ENCODE measurements around the gene GTPBP6.
"Not testable (repeated sequence)": the region's sequence is repeated elsewhere in the genome, so short reads cannot be mapped to it uniquely, and the experiment has no call there.

Gene GTPBP6

GRCh38 chrX:351736-352135, 33.1 kb upstream of the GTPBP6 start:
- DNase-seq = no peak

- not testable (repeated sequence) for DNase-seq
Measured at GRCh38 chrX:351324-351641, 32.7 kb upstream of the GTPBP6 start.

DNA sequence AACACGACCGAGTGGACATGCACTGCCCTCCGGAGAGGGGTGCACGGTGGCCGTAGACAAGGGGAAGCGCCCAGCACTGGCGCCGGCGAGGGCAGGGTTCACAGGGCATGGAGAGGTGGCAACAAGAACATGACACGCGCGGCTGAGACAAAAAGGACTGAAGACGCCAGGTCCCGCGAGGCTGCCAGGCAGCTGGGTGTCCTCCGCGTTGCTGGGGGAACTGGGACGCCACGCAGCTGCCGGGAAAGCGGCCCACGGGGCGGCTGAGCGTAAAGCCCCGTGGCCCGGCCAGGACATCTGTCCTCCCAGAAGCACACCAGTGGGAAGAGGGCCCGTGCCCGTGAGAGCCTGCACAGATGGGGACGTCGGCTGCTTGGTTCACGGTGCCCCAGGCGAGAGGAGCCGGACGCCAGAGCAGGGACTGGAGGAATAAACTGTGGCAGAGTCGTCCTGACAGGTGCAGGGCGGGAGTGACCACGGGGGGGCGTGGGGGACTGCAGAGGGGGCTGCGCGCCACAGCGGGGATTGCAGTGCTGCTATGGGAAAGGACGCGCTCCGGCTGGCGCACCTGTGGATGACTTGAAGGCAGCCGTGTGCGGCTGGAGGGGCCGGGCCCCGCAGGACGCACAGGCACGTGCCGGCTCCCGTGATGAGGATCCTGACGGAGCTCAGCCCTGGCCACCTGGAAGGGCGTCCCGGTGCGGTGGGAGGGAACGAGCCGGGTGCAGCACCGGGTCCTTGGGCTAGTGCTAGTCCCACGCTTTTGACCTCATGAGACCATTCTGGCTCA, 32.1 kb upstream of the GTPBP6 start:
- no peak for DNase-seq

DNA sequence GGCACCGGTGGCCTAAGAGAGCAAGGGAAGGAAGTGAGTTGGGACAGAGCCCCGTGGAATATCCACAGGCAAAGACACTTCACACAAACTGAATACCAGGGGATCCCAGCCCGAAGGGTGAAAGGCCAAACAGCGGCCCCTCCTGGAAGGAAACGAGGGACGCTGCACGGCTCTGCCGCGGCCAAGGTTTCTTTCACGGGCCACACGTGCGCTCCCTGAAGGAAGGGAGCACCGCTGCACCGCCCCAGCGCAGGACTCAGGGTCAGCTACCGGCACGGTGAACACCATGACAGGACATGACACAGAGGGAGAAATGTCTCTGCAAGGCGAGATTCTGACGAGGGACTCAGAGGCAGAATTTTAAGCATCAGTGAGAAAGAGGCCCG, 31.5 kb upstream of the GTPBP6 start:
- DNase-seq = no peak

DNA sequence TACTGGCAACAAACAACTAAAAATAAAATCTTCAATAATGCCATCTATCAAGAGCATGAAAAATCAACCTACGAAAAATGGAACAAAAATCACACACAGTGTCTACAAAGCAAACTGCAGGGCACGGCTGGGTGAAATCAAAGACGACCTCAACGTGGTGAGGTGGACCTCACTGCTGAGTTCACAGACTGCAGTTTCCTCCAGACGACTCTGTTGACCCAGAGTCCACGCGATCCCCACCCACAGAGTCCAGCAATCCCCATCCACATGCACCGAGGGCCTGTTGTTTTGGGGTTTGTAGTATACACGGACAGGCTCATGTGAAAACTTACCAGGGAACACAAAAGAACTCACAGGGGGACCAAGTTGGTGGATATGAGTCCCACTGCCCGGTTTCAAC, 31.1 kb upstream of the GTPBP6 start:
- DNase-seq = no peak

DNA sequence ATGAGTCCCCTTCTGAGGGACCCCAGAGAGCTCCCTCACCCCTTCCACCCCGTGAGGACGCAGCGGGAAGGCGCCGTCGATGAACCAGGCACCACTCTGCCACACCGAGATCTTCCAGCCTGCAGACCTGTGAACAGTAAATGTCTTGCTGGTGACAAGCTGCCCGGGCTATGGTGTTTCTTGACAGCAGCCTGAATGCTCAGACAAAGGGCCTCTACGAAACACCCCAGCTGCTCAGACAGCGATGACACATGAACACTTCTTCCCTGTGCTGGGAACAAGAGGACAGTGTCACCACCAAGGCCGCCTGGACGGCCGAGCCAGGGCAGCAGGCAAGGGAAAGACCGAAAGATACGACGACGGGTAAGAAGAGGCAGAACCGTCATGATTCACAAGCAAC, 30.6 kb upstream of the GTPBP6 start:
- DNase-seq = no peak

GRCh38 chrX:348461-349117, 30.0 kb upstream of the GTPBP6 start:
- DNase-seq = no peak

DNA sequence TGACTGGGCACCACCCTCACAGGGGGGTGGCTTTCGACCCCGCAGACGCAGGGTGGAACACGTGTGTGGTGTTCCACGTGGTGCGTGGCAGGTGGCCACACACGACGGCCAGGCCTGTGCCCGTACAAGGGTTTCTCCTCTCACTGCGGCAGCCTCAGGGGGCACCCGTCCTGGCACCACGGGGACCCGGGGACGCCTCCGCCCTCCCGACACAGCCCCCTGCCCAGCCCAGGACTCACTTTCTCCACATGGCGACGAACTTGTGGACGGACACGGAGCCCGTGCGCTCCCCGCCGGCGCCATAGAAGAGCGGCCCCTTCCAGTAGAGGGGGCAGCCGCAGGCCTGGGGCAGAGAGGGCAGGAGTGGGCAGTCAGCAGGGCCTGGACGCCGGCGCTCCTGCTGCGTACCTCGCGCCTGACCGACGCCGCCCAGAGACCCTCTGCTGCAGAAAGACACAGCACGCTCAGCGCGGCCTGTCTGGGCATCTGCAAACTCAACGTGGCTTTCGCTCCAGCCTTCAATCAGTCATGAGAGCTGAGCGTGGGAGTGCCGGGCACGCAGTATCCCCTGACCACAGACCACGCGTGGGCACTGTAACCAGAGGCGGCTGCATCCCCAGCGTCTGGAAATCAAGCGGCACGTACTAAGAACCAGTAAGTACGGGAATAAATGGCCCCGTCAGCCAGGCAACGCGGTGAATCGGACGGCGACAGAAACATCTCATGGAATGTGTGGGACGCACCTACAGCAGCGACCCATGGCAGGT, 28.9 kb upstream of the GTPBP6 start:
- DNase-seq = no peak

DNA sequence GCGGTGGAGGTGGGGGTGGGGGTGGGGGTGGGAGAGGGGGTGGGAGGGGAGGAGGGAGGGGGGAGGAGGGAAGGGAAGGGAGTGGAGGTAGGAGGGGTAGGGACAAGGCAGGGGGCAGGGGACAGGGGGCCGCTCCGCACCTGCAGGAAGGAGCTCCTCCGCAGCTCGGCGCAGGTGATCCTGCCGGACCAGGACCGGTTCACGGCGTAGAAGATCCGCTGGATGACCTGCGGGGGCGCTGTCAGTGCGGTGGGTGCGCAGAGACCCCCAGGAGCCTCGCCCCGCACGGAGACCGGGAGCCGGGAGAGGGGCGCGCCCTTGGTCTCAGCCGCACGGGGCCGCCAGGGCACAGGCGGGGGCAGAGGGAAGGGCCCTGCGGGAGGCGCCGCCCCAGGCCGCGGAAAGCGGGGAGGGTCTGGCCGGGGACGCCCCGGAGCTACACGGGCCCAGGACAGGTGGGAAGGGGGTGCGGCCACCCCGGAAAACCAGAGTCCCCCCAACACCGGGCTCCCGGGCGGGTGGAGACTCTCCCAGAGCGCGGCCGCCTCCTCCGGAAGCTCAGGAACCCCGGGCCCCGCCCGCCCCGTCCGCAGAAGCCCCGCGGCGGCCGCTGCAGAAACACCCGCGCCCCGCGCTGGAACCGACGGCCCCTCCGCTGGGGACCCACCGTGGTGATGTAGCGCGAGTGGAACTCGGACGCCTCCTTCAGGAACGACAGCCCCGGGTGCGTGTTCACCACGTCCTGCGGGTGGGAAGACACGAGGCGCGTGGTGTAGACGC, 27.6 kb upstream of the GTPBP6 start:
- no peak for DNase-seq

DNA sequence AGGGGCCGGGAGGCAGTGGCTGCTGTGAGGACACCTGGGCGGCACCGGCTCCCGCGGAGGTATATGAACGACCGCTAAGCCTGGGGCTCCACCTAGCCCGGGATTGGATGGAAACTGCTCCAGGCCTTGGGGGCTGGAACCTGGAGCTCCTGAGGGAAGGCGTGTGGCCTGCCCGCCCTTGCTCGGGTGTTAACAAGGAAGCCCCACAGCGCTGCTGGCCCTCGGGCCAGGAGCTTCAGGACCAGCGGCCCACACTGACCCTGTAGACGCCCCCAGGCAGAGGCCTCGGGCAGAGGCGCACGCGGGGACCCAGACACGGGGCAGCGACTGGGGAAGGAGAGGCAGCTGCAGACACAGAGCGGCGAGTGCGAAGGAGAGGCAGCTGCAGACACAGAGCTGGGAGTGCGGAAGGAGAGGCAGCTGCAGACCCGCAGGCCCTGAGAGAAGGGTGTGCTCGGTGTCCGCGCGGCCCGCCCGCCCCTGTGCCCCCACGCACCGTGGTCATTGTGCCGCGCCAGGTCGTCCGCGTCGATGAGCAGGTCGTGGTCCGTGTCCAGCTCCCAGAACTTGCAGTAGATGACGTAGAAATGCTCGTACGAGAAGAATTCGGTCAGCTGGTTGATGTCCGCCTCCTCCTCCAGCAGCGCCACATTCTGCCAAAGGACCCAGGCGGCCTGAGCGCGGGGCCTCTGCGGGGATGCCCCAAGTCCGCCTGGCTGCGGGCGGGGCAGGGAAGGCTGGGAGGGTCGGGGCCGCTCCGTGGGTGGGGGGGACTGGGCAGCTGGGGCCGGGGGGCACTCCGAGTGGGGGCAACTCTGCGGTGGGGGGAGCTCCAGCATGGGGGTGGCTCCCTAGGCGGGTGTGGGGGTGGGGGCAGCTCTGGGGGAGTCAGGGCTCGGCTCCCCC, 26.7 kb upstream of the GTPBP6 start:
- no peak for DNase-seq

DNA sequence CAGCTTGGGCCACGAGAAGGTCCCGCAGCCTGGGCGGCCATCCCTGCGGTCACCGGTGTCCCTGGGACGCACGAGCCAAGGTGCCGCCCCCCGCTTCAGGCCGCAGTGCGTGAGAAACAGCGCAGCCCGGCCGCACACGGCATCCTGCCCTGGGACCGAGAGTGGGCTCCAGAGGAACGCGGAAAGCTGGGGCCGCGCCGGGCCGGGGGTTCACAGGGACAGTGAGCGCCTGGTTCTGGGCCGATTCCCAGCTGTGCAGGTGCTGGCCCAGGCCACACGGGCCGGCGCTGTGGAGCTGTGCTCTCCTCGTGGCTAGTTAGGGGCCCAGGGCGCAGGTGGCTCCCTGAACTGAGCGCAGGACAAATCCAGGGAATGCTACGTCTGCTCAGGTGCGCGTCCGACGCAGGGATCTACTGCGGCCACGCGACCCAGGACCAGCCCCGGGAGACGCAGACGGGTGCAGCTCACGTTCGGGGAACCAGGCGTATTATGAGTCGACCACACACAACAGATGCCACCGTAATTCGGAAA, 25.8 kb upstream of the GTPBP6 start:
- no peak for DNase-seq

DNA sequence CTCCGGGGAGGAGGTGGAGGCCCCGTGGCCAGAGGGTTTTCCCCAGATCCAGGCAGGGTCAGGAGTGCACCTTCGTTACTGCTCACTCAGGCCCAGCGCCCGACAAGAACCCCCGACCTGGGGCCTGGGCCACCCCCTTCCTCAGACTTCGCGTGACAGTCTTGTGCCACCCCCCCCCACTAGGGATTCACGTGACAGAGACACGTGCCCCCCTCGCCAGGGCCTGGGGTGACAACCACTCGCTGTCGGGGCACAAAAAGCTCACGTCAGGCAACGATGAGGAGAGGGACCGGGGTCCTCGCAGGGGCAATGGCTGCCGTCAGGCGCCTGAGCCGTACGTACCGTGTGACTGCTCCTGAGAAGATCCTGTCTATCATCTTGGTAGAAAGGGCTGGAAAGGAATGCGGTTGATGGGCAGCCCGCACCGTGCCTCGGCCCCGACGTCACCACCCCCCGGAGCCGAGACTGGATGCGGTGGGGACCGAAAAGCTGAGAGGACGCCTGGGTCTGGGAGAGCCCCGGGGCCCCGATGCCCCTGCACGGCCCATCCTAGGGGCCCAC, 23.0 kb upstream of the GTPBP6 start:
- DNase-seq = no peak

DNA sequence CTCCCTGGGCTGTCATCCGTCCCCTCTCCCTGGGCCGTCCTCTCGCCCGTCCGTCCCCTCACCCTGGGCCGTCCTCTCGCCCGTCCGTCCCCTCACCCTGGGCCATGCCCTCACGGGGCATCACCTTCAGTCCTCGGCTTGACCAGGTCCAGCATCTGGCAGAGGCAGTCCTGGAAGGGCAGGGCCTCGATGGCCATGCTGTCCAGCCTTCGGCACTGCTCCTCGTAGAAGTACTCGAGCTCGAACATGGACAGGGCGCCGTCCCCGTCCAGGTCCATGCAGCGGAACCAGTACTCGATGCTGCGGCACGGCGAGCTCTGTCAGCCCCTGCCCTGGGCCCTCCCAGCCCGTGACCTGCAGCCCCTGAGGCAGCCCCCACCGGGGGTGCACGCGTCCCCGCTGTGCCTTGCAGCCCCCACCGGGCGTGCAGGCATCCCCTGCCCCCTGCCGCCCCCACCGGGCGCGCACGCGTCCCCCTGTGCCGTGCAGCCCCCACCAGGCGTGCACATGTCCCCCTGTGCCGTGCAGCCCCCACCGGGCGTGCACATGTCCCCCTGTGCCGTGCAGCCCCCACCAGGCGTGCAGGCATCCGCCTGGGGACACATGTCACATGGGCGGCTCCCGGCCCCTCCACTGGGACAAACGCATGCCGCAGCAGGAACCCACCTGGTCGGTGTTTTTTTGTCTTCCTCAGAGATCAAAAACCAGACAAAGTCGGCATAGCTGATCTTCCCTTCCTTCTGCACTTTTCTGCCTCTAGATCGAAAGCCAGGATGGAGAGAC, 22.2 kb upstream of the GTPBP6 start:
- no peak for DNase-seq

DNA sequence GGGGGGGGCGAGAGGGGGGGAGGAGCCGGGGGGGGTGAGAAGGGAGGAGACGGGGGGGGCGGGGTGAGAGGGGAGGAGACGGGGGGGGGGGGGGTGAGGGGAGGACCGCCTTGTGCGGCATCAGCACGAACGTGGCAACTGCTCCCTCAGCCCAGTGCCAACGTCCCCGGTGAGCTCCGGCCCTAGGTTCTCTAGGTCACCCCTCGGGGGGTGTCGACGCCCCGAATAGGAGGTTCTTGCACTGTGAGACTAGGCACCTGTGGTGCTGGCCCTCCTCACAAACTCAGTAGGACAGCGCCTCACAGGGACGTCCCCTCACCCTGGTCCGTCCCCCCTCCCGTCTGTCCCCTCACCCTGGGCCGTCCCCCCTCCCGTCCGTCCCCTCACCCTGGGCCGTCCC, 21.5 kb upstream of the GTPBP6 start:
- DNase-seq = no peak

DNA sequence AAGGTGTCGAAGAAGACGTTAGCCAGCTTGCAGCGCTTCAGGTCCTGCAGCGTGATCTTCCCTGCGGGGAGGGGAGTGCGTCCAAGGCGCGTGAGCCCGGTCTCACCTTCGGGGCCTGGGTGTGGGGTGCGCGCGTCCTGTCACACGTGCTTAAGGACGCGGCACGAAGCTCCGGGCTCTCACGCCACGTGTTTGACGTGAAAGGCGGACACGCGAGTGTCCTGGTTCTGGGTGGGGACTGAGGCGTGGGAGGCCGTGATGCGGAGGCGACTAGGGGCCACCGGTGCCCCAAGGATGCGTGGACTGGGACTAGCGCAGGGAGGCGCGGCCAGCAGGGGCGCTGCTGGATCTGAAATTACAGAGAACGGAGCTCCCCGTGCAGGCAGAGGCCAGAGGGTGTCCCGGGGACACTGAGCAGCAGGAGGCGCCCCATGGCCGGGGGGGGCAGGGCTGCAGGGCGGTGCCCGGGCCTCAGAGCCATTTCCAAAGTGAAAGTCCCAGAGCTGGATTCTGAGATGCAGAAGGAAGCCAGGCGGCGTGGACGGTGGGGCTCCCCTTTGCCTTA, 20.3 kb upstream of the GTPBP6 start:
- no peak for DNase-seq

GRCh38 chrX:338281-338835, 19.8 kb upstream of the GTPBP6 start:
- no peak for DNase-seq

DNA sequence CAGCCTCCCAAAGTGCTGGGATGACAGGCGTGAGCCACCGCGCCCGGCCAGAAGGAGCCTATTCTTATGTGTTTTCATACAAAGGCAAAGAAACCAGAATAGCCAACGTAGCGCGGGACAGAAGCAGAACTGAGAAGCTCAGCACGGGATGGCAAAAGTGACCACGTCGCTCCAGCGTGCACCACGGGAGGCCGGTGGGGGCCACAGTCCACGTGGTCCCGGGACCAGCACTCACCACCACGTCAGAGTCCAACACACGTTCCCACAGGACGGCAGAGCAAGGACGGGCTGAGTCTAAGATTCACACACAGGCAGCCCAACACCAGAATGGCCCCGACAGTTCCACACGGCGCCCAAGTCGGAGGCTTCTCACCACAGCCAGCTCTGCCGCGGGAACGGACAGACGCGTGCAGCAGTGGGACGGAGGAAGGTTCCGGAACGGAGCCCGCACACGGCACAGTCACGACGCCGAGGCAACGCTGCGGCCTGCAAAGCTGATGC, 18.8 kb upstream of the GTPBP6 start:
- DNase-seq = no peak

GRCh38 chrX:336227-336626, 17.6 kb upstream of the GTPBP6 start:
- DNase-seq = no peak

DNA sequence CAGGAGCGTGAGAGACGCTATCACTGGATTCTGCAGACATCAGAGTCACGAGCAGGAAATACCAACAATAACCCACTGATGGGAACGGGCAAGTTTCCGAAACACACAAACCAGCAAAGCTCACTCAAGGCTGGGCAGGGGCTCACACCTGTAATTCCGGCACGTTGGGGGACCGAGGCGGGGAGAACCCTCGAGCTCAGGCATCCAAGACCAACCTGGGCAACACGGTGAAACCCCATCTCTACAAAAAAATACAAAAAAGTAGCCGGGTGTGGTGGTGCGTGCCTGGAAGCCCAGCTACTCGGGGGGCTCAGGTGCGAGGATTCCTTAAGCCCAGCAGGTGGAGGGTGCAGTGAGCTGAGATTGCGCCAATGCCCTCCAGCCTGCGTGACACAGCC, 17.2 kb upstream of the GTPBP6 start:
- no peak for DNase-seq

Data from NCI-H1930 (cell line).